Hypothalamus (tissue), 51 donors: Measurements from ENCODE around the gene THSD4.
A peak's percentile ranks its signal among the peaks of the same experiment; 100 is the strongest.

Source experiments
- DNase-seq, 51 donors: peaks; one replicate each; lab custom pipeline; 2025; lab: John Stamatoyannopoulos, UW

The THSD4 gene

GRCh38 chr15:71628988-71629770 is 513.9 kb downstream of the THSD4 start:
- no peak for DNase-seq

- peak in 12 of 51 donors; percentile 2 to 18 (median 8) for DNase-seq
These were observed 514.7 kb downstream of the THSD4 start for GRCh38 chr15:71629781-71630474.

GRCh38 chr15:71630475-71630809 is 515.2 kb downstream of the THSD4 start:
- DNase-seq: no peak

GRCh38 chr15:71632576-71633195 is 517.4 kb downstream of the THSD4 start:
- no peak for DNase-seq

GRCh38 chr15:71634820-71635560 is 519.7 kb downstream of the THSD4 start:
- no peak for DNase-seq

GRCh38 chr15:71635735-71636134 is 520.5 kb downstream of the THSD4 start:
- DNase-seq: no peak

GRCh38 chr15:71638876-71639275 is 523.6 kb downstream of the THSD4 start:
- DNase-seq: no peak

GRCh38 chr15:71639471-71639870 is 524.2 kb downstream of the THSD4 start:
- no peak for DNase-seq

- no peak for DNase-seq
These were observed 528.6 kb downstream of the THSD4 start for GRCh38 chr15:71643918-71644317.

GRCh38 chr15:71646767-71647486 is 531.7 kb downstream of the THSD4 start:
- no peak for DNase-seq

- peak in 1 of 51 donors; percentile 13 for DNase-seq
These were observed 532.2 kb downstream of the THSD4 start for GRCh38 chr15:71647487-71647808.

- DNase-seq: no peak
These were observed 532.8 kb downstream of the THSD4 start for GRCh38 chr15:71648095-71648494.

GRCh38 chr15:71649894-71650293 is 534.6 kb downstream of the THSD4 start:
- no peak for DNase-seq

GRCh38 chr15:71650603-71651002 is 535.3 kb downstream of the THSD4 start:
- no peak for DNase-seq

- DNase-seq: peak in 3 of 51 donors; percentile 3 to 25 (median 8)
These were observed 536.5 kb downstream of the THSD4 start for GRCh38 chr15:71651750-71652186.

GRCh38 chr15:71654042-71654719 is 538.9 kb downstream of the THSD4 start:
- DNase-seq: no peak

GRCh38 chr15:71654720-71655174 is 539.5 kb downstream of the THSD4 start:
- no peak for DNase-seq

- no peak for DNase-seq
These were observed 541.2 kb downstream of the THSD4 start for GRCh38 chr15:71656425-71656824.

GRCh38 chr15:71657141-71657540 is 541.9 kb downstream of the THSD4 start:
- DNase-seq: no peak

- DNase-seq: no peak
These were observed 542.8 kb downstream of the THSD4 start for GRCh38 chr15:71658036-71658435.
